ENCODE results near the gene MADD. TPM values are rescaled to one million over a fixed set of nuclear protein-coding genes. Genes with fewer than 3 reads are reported as not detected.

Gene MADD
- total RNA-seq, 1 experiment from 2014 or later: 26.4 TPM

DNA sequence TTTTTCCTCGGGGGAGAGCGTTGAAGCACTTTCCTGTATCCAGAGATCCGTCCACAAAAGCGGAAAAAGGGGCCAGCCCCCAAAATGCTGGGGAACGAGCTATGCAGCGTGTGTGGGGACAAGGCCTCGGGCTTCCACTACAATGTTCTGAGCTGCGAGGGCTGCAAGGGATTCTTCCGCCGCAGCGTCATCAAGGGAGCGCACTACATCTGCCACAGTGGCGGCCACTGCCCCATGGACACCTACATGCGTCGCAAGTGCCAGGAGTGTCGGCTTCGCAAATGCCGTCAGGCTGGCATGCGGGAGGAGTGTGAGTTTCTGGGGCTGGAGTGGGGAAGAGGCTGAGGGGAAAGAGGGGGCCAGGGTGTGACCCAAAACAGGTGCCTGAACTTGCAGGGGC, 9.6 kb upstream of the MADD start:
- peaks cover 6% of the 10 kb centered on the region for H3F3A ChIP-seq (ENCODE audit: low read length, unreplicated experiment)
- ATAC-seq (no peak), DNase-seq (no peak)
- H3K9me3 ChIP-seq (ENCODE audit: low read length): no peaks in the 10 kb centered on the region
- H4K20me1 ChIP-seq (ENCODE audit: low read length): no peaks in the 10 kb centered on the region
- TF ChIP-seq EZH2 (IDR thresholded peaks at IDR 0.05; ENCODE audit: low read length, unreplicated experiment) (no peak), CTCF (conservative IDR thresholded peaks at IDR 0.05; ENCODE audit: low read depth, low read length) (no peak), EZH2phosphoT487 (IDR thresholded peaks at IDR 0.05; ENCODE audit: borderline replicate concordance, low read length) (no peak)
- H2AFZ ChIP-seq (ENCODE audit: low read length): no peak overlapping the region
- no peaks in the 10 kb centered on the region for H3K36me3 ChIP-seq (ENCODE audit: low read depth, low read length)
- POLR2A ChIA-PET (ENCODE audit: unreplicated experiment): no interaction called here
- H3K79me2 ChIP-seq (ENCODE audit: low read length): no peaks in the 10 kb centered on the region
- CTCF ChIA-PET: interaction anchor here (1.5 to 2.4 kb wide), 2 partner anchors 26 to 44 kb away, joined by 7 to 33 read pairs; no protein-coding TSS in a partner anchor
- no peak overlapping the region for H3K27ac ChIP-seq (ENCODE audit: low read length)
- H3K9me2 ChIP-seq (replicated peaks; ENCODE audit: low read length): no peaks in the 10 kb centered on the region
- H3K27me3 ChIP-seq (ENCODE audit: low read length): no peaks in the 10 kb centered on the region
- H3K9ac ChIP-seq (ENCODE audit: low read length): no peak overlapping the region
- no peak overlapping the region for H3K4me3 ChIP-seq (ENCODE audit: low read length)
- intact Hi-C loops (cut with micrococcal nuclease): no loop called here
- no TSS peak for BruUV-seq (replicated peaks)
- no peak overlapping the region for H3K4me2 ChIP-seq (ENCODE audit: low read length)
- peaks cover 36% of the 10 kb centered on the region for H3K4me1 ChIP-seq (ENCODE audit: insufficient read depth, low read length)

DNA sequence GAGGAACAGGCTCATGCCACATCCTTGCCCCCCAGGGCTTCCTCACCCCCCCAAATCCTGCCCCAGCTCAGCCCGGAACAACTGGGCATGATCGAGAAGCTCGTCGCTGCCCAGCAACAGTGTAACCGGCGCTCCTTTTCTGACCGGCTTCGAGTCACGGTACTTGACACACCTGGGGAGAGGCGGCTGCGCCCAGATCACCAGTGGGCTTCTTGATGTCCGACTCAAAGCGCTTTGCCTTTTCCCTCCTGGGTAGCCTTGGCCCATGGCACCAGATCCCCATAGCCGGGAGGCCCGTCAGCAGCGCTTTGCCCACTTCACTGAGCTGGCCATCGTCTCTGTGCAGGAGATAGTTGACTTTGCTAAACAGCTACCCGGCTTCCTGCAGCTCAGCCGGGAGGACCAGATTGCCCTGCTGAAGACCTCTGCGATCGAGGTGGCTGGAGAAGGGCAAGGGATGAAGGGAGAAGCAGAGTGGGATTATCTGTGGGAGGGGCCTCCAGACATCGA, 8.6 kb upstream of the MADD start:
- Histone ChIP-seq H3K27ac (ENCODE audit: low read length) (no peak overlapping the region), H3K79me2 (ENCODE audit: low read length) (no peaks in the 10 kb centered on the region), H3K27me3 (ENCODE audit: low read length) (no peaks in the 10 kb centered on the region), H3K9me2 (replicated peaks; ENCODE audit: low read length) (no peaks in the 10 kb centered on the region), H3K9ac (ENCODE audit: low read length) (no peak overlapping the region), H3F3A (ENCODE audit: low read length, unreplicated experiment) (peaks cover 6% of the 10 kb centered on the region), H3K9me3 (ENCODE audit: low read length) (no peaks in the 10 kb centered on the region), H3K4me2 (ENCODE audit: low read length) (no peak overlapping the region), H3K36me3 (ENCODE audit: low read depth, low read length) (no peaks in the 10 kb centered on the region), H2AFZ (ENCODE audit: low read length) (no peak overlapping the region), H4K20me1 (ENCODE audit: low read length) (no peaks in the 10 kb centered on the region), H3K4me1 (ENCODE audit: insufficient read depth, low read length) (peaks cover 40% of the 10 kb centered on the region), H3K4me3 (ENCODE audit: low read length) (no peak overlapping the region)
- ATAC-seq (no peak), DNase-seq (no peak)
- ChIA-PET CTCF (no interaction called here), POLR2A (ENCODE audit: unreplicated experiment) (interaction anchor here (0.5 kb wide), 1 partner anchor 403 kb away, joined by 5 read pairs; no protein-coding TSS in a partner anchor)
- no peak for TF ChIP-seq EZH2 (IDR thresholded peaks at IDR 0.05; ENCODE audit: low read length, unreplicated experiment)
- TF ChIP-seq EZH2phosphoT487 (IDR thresholded peaks at IDR 0.05; ENCODE audit: borderline replicate concordance, low read length): no peak
- no peak for TF ChIP-seq CTCF (conservative IDR thresholded peaks at IDR 0.05; ENCODE audit: low read depth, low read length)
- intact Hi-C loops (cut with micrococcal nuclease): no loop called here
- BruUV-seq (replicated peaks): no TSS peak

DNA sequence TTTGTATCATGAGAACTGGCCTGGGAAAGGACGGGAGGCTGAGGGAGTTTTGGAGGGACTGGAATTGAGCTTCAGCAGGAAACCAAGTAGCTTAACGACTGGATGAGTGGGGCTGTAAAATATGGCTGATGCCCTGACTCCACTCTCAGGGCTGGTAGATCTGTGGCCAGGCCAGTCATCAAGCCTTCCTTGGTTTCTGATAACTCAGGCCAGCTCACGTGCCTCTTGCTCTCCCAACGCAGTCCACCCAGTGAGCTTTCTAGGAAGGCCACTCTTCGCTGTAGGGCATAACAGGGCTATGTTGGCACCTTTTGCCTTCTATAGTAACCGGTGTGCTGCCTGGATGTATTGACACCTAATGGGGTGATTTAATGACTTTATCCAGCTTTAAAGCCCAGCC, 5.8 kb upstream of the MADD start:
- peaks cover 28% of the 10 kb centered on the region for H3K4me1 ChIP-seq (ENCODE audit: insufficient read depth, low read length)

More for the DNA sequence above, 5.8 kb upstream of the MADD start:
- POLR2A ChIA-PET (ENCODE audit: unreplicated experiment): no interaction called here
- Histone ChIP-seq H3K4me3 (ENCODE audit: low read length) (no peak overlapping the region), H3F3A (ENCODE audit: low read length, unreplicated experiment) (peaks cover under 1% of the 10 kb centered on the region), H3K79me2 (ENCODE audit: low read length) (no peaks in the 10 kb centered on the region), H3K4me2 (ENCODE audit: low read length) (no peak overlapping the region), H4K20me1 (ENCODE audit: low read length) (no peaks in the 10 kb centered on the region), H3K9ac (ENCODE audit: low read length) (no peak overlapping the region), H3K9me2 (replicated peaks; ENCODE audit: low read length) (no peaks in the 10 kb centered on the region), H3K9me3 (ENCODE audit: low read length) (no peaks in the 10 kb centered on the region), H3K27me3 (ENCODE audit: low read length) (no peaks in the 10 kb centered on the region), H3K27ac (ENCODE audit: low read length) (no peak overlapping the region), H3K36me3 (ENCODE audit: low read depth, low read length) (no peaks in the 10 kb centered on the region), H2AFZ (ENCODE audit: low read length) (no peak overlapping the region)
- no peak for TF ChIP-seq EZH2phosphoT487 (IDR thresholded peaks at IDR 0.05; ENCODE audit: borderline replicate concordance, low read length)
- no peak for TF ChIP-seq CTCF (conservative IDR thresholded peaks at IDR 0.05; ENCODE audit: low read depth, low read length)
- TF ChIP-seq EZH2 (IDR thresholded peaks at IDR 0.05; ENCODE audit: low read length, unreplicated experiment): no peak
- intact Hi-C loops (cut with micrococcal nuclease): no loop called here
- CTCF ChIA-PET: no interaction called here
- ATAC-seq (no peak), DNase-seq (no peak)
- BruUV-seq (replicated peaks): no TSS peak
